MG63 (cell line): Measurements from ENCODE around the gene TREH. TPM values are rescaled to one million over a fixed set of nuclear protein-coding genes. Genes with fewer than 3 reads are reported as not detected.
"Not testable (repeated sequence)": the region's sequence is repeated elsewhere in the genome, so short reads cannot be mapped to it uniquely, and the experiment has no call there.

Experiments
- DNase-seq: peaks from one replicate; pipeline ENCODE4 v3.0.0-alpha.2; 2020
- H3K27me3 ChIP-seq: fragments of 250-450 bp; sonication (Bioruptor Pico); 2 replicates; pipeline ENCODE4 v1.5.1; 2020; ENCODE audit warnings: mild to moderate bottlenecking, moderate library complexity
- H3K36me3 ChIP-seq: fragments of 250-450 bp; sonication (Bioruptor Pico); 2 replicates; pipeline ENCODE4 v1.5.1; 2020; ENCODE audit warnings: mild to moderate bottlenecking, moderate library complexity
- H3K4me3 ChIP-seq: fragments of 250-450 bp; sonication (Bioruptor Pico); 2 replicates; pipeline ENCODE4 v1.5.1; 2020; ENCODE audit warnings: mild to moderate bottlenecking, moderate library complexity
- H3K9me3 ChIP-seq: fragments of 250-450 bp; sonication (Bioruptor Pico); 2 replicates; pipeline ENCODE4 v1.5.1; 2020; ENCODE audit warnings: mild to moderate bottlenecking, moderate library complexity
- total RNA-seq: library from RNA; depleted of rRNA; stranded (reverse); fragments of >200 nt; shearing (Covaris generic); gene quantifications from 2 replicates; pipeline ENCODE4 v1.2.3, GENCODE V29; 2014; ENCODE audit warnings: low replicate concordance

The TREH gene
- total RNA-seq, 1 experiment from 2014 or later: not detected

DNA sequence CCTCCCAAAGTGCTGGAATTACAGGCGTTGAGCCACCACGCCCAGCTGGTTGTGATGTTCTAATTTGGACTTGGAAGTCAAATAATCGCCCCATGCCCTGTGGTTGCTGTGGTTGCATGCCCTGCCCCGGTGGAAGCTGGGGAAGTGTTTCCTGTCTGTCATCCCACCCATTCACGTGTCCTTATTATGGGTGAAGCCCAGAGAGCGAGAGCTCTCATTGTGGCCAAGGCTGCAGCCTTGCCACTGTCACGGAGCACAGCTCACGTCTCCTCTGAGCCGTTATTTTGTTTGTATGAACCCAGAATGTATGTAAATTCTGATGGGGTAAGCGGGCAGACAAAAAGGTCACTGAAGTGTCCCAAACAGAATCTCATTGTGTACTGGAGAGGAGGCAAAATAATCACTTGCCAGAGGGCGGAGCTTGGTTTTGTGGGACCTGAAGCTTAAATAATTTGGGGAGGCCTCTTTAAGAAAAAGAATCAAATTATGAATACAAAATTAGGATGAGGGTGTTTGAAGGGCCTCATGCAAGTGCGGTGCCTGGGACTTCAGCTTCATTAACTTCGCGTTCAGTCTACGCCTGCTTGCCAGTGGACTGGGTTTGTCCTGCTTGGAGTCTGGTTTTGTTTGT is 25.8 kb upstream of the TREH start:
- no peaks in the 10 kb centered on the region for H3K27me3 ChIP-seq
- no peak overlapping the region for H3K4me3 ChIP-seq
- H3K36me3 ChIP-seq: no peaks in the 10 kb centered on the region
- no peak for DNase-seq
- H3K9me3 ChIP-seq: no peaks in the 10 kb centered on the region

- no peak overlapping the region for H3K4me3 ChIP-seq
- no peaks in the 10 kb centered on the region for H3K9me3 ChIP-seq
- no peak for DNase-seq
- no peaks in the 10 kb centered on the region for H3K36me3 ChIP-seq
- H3K27me3 ChIP-seq: no peaks in the 10 kb centered on the region
Measured at GRCh38 chr11:118703563-118704106, 24.2 kb upstream of the TREH start.

DNA sequence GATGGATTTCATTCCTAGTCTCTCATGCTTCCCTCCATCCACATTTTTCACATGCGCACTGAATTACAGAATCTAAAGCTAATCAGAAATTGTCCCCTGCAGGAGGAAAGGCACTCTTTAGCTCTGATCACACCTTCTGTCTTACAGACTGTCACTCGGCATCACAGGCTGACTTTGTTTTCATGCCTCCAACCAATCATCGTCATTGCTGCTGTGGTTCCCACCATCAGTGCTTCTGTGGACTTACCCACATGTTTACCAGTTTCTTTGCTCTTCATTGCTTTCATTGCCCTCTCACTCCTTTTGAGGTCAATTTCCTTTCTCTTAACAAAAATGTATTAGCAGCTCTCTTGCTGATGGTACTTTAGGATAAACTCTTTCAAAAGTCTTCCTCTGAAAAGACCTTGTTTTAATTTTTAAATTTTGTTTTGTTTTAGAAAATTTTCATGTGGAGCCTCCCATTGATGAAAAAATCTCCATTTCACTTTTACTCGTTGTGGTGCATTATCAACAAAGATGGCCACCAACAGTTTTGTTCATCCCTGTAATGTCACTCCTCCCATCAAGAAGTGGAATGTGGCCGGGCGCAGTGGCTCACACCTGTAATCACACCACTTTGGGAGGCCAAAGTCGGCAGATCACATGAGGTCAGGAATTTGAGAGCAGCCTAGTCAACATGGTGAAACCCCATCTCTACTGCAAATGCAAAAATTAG is 20.2 kb upstream of the TREH start:
- H3K9me3 ChIP-seq: no peaks in the 10 kb centered on the region
- DNase-seq: no peak
- no peaks in the 10 kb centered on the region for H3K27me3 ChIP-seq
- H3K4me3 ChIP-seq: no peak overlapping the region
- H3K36me3 ChIP-seq: no peaks in the 10 kb centered on the region

GRCh38 chr11:118697346-118697745 is 17.9 kb upstream of the TREH start:
- Histone ChIP-seq H3K27me3 (no peaks in the 10 kb centered on the region), H3K36me3 (no peaks in the 10 kb centered on the region), H3K4me3 (no peak overlapping the region), H3K9me3 (no peaks in the 10 kb centered on the region)
- DNase-seq: no peak

DNA sequence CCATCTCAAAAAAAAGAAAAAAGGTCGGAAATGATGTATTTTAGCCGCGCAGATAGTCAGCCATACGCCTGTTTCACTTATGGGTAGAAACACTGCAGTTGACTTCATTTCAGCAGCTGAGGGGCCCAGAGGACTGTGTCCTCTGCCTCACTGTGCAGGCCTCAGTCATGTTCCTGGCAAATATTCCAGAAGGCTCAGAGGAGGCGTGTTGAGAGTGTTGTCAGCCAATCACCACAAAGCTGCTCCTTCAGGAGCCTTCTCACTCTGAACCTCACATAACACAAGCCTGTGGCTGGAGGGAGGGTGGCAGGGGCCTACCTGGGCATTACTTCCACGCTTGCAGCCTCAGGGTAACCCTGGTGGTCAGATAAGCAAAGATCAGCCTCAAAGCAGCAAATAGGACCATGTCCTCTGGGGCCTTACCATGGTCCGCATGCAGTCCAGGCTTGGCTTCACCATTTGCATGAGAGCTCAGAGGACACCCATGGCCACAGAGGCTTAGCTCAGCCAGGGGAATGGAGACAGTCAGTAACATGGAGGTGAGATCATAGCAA is 17.3 kb upstream of the TREH start:
- no peak for DNase-seq
- H3K4me3 ChIP-seq: no peak overlapping the region
- no peaks in the 10 kb centered on the region for H3K36me3 ChIP-seq
- no peaks in the 10 kb centered on the region for H3K9me3 ChIP-seq
- H3K27me3 ChIP-seq: no peaks in the 10 kb centered on the region

- DNase-seq: no peak
- no peaks in the 10 kb centered on the region for H3K27me3 ChIP-seq
- no peak overlapping the region for H3K4me3 ChIP-seq
- no peaks in the 10 kb centered on the region for H3K36me3 ChIP-seq
- H3K9me3 ChIP-seq: no peaks in the 10 kb centered on the region
Measured at GRCh38 chr11:118694771-118695170, 15.3 kb upstream of the TREH start.

- DNase-seq: no peak
- Histone ChIP-seq H3K36me3 (no peaks in the 10 kb centered on the region), H3K9me3 (no peaks in the 10 kb centered on the region), H3K4me3 (no peak overlapping the region), H3K27me3 (no peaks in the 10 kb centered on the region)
Measured at GRCh38 chr11:118694185-118694584, 14.7 kb upstream of the TREH start.

- peak; percentile 61 for DNase-seq
- Histone ChIP-seq H3K27me3 (no peaks in the 10 kb centered on the region), H3K36me3 (no peaks in the 10 kb centered on the region), H3K9me3 (no peaks in the 10 kb centered on the region), H3K4me3 (no peak overlapping the region)
Measured at GRCh38 chr11:118691926-118692830, 12.7 kb upstream of the TREH start.

- Histone ChIP-seq H3K4me3 (no peak overlapping the region), H3K36me3 (no peaks in the 10 kb centered on the region), H3K27me3 (no peaks in the 10 kb centered on the region), H3K9me3 (no peaks in the 10 kb centered on the region)
- no peak for DNase-seq
Measured at GRCh38 chr11:118690553-118691304, 11.3 kb upstream of the TREH start.

- DNase-seq: peak; percentile 93
- H3K9me3 ChIP-seq: no peaks in the 10 kb centered on the region
- no peaks in the 10 kb centered on the region for H3K36me3 ChIP-seq
- H3K27me3 ChIP-seq: no peaks in the 10 kb centered on the region
- peak overlapping the region; percentile 21 for H3K4me3 ChIP-seq
Measured at GRCh38 chr11:118689852-118690552, 10.6 kb upstream of the TREH start.

- H3K27me3 ChIP-seq: no peaks in the 10 kb centered on the region
- DNase-seq: no peak
- H3K36me3 ChIP-seq: no peaks in the 10 kb centered on the region
- H3K9me3 ChIP-seq: no peaks in the 10 kb centered on the region
- no peak overlapping the region for H3K4me3 ChIP-seq
Measured at GRCh38 chr11:118689503-118689851, 10.0 kb upstream of the TREH start.

DNA sequence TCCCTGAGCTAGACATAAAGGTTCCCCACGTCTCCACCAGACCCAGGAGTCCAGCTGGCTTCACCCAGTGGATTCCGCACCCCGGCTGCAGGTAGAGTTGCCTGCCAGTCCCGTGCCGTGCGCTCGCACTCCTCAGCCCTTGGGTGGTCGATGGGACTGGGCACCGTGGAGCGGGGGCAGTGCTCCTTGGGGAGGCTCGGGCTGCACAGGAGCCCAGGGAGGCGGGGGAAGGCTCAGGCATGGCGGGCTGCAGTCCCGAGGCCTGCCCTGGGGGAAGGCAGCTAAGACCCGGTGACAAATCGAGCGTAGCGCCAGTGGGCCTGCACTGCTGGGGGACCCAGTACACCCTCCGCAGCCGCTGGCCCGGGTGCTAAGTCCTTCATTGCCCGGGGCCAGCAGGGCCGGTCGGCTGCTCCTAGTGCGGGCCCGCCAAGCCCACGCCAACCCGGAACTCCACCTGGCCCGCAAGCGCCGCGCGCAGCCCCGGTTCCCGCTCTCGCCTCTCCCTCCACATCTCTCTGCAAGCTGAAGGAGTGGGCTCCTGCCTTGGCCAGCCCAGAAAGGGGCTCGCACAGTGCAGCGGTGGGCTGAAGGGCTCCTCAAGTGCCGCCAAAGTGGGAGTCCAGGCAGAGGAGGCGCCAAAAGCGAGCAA is 9.5 kb upstream of the TREH start:
- Histone ChIP-seq H3K36me3 (no peaks in the 10 kb centered on the region), H3K4me3 (no peak overlapping the region)
- no peak for DNase-seq

DNA sequence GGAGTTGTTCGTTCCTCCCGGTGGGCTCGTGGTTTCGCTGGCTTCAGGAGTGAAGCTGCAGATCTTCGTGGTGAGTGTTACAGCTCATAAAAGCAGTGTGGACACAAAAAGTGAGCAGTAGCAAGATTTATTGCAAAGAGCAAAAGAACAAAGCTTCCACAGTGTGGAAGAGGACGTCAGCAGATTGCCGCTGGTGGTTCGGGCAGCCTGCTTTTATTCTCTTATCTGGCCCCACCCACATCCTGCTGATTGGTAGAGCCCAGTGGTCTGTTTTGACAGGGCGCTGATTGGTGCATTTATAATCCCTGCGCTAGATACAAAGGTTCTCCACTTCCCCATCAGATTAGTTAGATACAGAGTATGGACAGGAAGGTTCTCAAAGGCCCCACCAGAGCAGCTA is 8.9 kb upstream of the TREH start:
- not testable (repeated sequence) for H3K27me3 ChIP-seq, H3K9me3 ChIP-seq, H3K36me3 ChIP-seq, DNase-seq, H3K4me3 ChIP-seq

More for the DNA sequence above, 9.5 kb upstream of the TREH start:
- Histone ChIP-seq H3K27me3 (no peaks in the 10 kb centered on the region), H3K9me3 (no peaks in the 10 kb centered on the region)

DNA sequence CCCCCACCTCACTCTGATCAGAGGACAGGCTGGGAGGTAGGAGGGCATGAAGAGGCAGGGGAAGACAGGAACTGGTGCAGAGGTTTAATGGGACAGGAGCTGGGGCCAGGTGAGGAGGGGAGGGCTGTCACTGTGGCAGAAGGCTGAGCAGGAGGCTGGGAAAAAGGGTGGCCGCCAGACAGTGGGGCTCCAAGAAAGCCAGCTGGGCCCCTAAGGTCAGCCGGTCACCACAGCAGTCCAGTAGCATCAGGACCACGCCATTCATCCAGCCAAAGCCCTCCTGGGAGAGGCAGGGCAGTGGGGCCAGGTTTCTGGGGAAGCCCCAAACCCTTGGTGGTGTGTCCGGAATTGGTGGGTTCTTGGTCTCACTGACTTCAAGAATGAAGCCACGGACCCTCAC is 8.5 kb upstream of the TREH start:
- Histone ChIP-seq H3K27me3 (no peaks in the 10 kb centered on the region), H3K4me3 (no peak overlapping the region), H3K36me3 (no peaks in the 10 kb centered on the region), H3K9me3 (no peaks in the 10 kb centered on the region)
- DNase-seq: no peak

DNA sequence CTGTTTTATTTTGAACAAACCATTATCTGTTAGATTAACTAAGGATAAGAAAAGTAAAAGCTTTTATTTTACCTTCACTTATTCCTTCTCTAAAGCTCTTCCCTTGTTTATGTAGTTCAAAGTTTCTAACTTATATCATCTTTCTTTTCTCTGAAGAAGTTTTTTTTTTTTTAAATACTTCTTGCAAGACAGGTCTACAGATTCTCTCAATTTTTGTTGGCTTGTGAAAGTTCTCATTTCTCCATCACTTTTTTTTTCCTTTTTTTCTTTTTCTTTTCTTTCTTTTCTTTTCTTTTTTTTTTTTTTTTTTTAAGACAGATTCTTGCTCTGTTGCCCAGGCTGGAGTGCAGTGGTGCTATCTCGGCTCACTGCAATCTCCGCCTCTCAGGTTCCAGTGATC is 4.7 kb upstream of the TREH start:
- no peaks in the 10 kb centered on the region for H3K36me3 ChIP-seq
- DNase-seq: no peak
- no peak overlapping the region for H3K4me3 ChIP-seq
- H3K9me3 ChIP-seq: no peaks in the 10 kb centered on the region
- no peaks in the 10 kb centered on the region for H3K27me3 ChIP-seq
